ENCODE results near the gene SFTPA1.
"Not testable (repeated sequence)": the region's sequence is repeated elsewhere in the genome, so short reads cannot be mapped to it uniquely, and the experiment has no call there.

SFTPA1 gene

GRCh38 chr10:79638318-79638717, 27.6 kb downstream of the SFTPA1 start:
- H3K27me3 Mint-ChIP-seq: peaks cover 2% of the 10 kb centered on the region
- no peaks in the 10 kb centered on the region for H3K36me3 Mint-ChIP-seq
- no peaks in the 10 kb centered on the region for H3K9me3 Mint-ChIP-seq
- no peaks in the 10 kb centered on the region for H3K4me1 Mint-ChIP-seq
- H3K27ac Mint-ChIP-seq: no peak overlapping the region
- H3K4me3 Mint-ChIP-seq: no peak overlapping the region

GRCh38 chr10:79652695-79653094, 42.0 kb downstream of the SFTPA1 start:
- not testable (repeated sequence) for H3K27me3 Mint-ChIP-seq

GRCh38 chr10:79663287-79663686, 52.5 kb downstream of the SFTPA1 start:
- H3K9me3 Mint-ChIP-seq, H3K4me1 Mint-ChIP-seq, H3K27ac Mint-ChIP-seq, H3K4me3 Mint-ChIP-seq, H3K27me3 Mint-ChIP-seq, H3K36me3 Mint-ChIP-seq: not testable (repeated sequence)

More at GRCh38 chr10:79652695-79653094, 42.0 kb downstream of the SFTPA1 start:
- H3K36me3 Mint-ChIP-seq, H3K27ac Mint-ChIP-seq, H3K4me1 Mint-ChIP-seq, H3K9me3 Mint-ChIP-seq, H3K4me3 Mint-ChIP-seq: not testable (repeated sequence)

- H3K27ac Mint-ChIP-seq, H3K9me3 Mint-ChIP-seq, H3K4me3 Mint-ChIP-seq, H3K27me3 Mint-ChIP-seq, H3K36me3 Mint-ChIP-seq, H3K4me1 Mint-ChIP-seq: not testable (repeated sequence)
Observed at GRCh38 chr10:79664686-79665085, 53.9 kb downstream of the SFTPA1 start.

All from activated naive CD4-positive, alpha-beta T cell treated with anti-CD3 and anti-CD28 coated beads, Interleukin-2, amount 50 U/mL, for 24 hours (primary cell).